ENCODE data around the gene DOCK11. TPM values are rescaled to one million over a fixed set of nuclear protein-coding genes. Genes with fewer than 3 reads are reported as not detected.

The DOCK11 gene
- total RNA-seq, 1 donor from 2014 or later, result 27.8 TPM

DNA sequence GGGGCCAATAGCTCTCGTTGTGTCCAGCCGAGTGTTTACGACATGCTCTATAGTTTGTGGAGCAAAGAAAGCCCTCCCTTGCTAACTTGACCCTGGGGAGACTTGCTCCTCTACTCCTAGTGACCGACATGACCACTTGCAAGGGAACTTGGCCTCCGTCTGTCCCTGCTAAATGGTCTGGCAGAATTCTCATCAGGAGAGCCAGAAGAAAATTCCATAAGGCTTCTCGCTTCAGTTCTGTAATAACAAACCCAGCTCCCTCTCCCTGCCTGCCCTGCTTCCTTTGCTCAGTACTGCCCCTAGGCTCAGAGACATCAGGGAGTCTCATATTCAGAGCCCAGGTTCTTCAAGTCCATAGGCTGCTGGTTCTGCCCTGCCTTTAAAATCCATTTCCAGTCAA, 13.0 kb downstream of the DOCK11 start:
- intact Hi-C loops (cut with micrococcal nuclease), result no loop called here
- Mint-ChIP-seq H3K36me3 (ENCODE audit: low read depth) (peaks cover 30% of the 10 kb centered on the region), H3K9me3 (no peaks in the 10 kb centered on the region), H3K27ac (no peak overlapping the region), H3K4me3 (no peak overlapping the region), H3K27me3 (no peaks in the 10 kb centered on the region), H3K4me1 (peaks cover 20% of the 10 kb centered on the region)
- no peak for DNase-seq

GRCh38 chrX:118510111-118510510, 14.5 kb downstream of the DOCK11 start:
- Mint-ChIP-seq H3K27me3 (no peaks in the 10 kb centered on the region), H3K36me3 (ENCODE audit: low read depth) (peaks cover 45% of the 10 kb centered on the region), H3K4me3 (no peak overlapping the region), H3K4me1 (peaks cover 15% of the 10 kb centered on the region), H3K27ac (no peak overlapping the region), H3K9me3 (peaks cover 4% of the 10 kb centered on the region)
- no peak for DNase-seq
- intact Hi-C loops (cut with micrococcal nuclease), result no loop called here

DNA sequence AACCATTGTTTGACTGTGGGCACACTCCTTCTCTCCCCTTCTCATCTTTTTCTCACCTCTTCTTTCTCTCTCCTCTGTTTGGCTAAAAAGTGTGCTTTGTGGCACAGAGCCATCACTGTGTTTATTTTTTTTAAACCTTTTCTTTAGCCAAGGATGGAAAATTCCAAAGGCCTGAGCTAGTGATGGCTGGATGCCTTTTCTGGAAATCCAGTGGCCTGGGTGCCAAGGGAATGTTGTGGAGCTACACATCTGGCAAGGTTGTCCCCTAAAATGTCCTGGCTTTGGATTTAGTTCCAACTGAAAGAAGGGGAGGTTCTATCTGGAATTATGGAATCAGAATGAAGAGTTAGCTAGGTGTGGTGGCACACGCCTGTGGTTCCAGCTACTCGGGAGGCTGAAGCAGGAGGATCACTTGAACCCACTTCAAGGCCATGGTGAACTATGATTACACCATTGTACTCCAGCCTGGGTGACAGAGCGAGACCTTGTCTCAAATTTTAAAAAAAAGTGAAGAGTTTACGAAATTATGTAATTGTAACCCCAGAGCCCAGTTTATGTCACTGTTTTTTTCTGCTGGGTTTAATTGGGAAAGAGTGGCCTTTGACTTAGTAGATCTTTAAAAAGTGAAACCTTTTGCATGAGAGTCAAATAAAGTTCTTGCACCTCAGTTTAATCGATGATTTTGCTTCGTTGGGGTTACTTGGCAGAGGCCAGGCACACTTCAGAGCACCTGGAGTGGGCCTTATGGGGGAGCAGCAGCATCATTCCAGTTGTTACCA, 17.7 kb downstream of the DOCK11 start:
- H3K9me3 Mint-ChIP-seq, result peaks cover 4% of the 10 kb centered on the region
- no peak for DNase-seq
- H3K4me1 Mint-ChIP-seq, result peaks cover 13% of the 10 kb centered on the region
- peaks cover 47% of the 10 kb centered on the region for H3K36me3 Mint-ChIP-seq (ENCODE audit: low read depth)
- intact Hi-C loops (cut with micrococcal nuclease), result no loop called here
- H3K27ac Mint-ChIP-seq, result no peak overlapping the region
- H3K27me3 Mint-ChIP-seq, result no peaks in the 10 kb centered on the region
- no peak overlapping the region for H3K4me3 Mint-ChIP-seq

DNA sequence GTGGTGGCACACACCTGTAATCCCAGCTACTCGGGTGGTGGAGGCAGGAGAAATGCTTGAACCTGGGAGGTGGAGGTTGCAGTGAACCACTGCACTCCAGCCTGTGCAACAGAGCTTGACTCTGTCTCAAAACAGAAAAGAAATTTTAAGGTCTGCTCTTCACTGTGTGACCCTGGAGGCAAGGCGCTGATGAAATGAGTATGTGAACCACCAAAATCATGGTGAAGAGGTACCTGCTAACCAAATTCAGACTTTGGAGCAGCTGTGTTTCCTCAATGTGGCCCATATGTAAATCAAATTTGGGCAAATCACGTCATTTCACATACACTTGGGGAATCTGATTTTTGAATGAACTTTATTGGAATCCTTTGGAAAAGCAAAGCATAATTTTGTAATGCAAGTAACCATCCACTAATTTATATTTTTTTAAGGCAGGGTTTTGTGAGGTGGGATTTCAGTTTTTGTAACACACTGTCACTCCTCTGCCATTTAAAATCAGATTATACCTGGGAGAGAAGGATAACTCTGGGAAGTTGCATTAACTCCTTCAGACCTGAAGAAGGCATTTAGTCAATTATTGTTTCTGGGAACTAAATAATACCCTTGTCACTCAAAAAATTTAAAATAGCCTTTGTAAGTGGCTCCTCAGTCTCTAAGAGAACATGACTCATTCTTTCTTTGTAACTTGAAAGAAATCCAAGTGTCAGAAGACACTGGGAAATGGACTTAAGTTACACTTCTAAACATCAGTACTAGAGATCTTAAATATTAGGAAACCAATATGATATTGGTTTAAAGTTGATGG, 24.0 kb downstream of the DOCK11 start:
- H3K27ac Mint-ChIP-seq, result no peak overlapping the region
- H3K4me3 Mint-ChIP-seq, result no peak overlapping the region
- intact Hi-C loops (cut with micrococcal nuclease), result no loop called here

GRCh38 chrX:118520216-118521206, 24.9 kb downstream of the DOCK11 start:
- no peak for DNase-seq
- Mint-ChIP-seq H3K4me1 (peaks cover 46% of the 10 kb centered on the region), H3K27ac (no peak overlapping the region), H3K4me3 (no peak overlapping the region), H3K27me3 (no peaks in the 10 kb centered on the region), H3K36me3 (ENCODE audit: low read depth) (peaks cover 15% of the 10 kb centered on the region), H3K9me3 (no peaks in the 10 kb centered on the region)
- intact Hi-C loops (cut with micrococcal nuclease), result no loop called here

More for the DNA sequence above, 24.0 kb downstream of the DOCK11 start:
- Mint-ChIP-seq H3K36me3 (ENCODE audit: low read depth) (peaks cover 20% of the 10 kb centered on the region), H3K9me3 (peaks cover under 1% of the 10 kb centered on the region), H3K27me3 (no peaks in the 10 kb centered on the region), H3K4me1 (peaks cover 43% of the 10 kb centered on the region)
- DNase-seq, result no peak

- H3K4me3 Mint-ChIP-seq, result no peak overlapping the region
Measured at GRCh38 chrX:118521435-118521834, 25.8 kb downstream of the DOCK11 start.

GRCh38 chrX:118522230-118522926, 26.8 kb downstream of the DOCK11 start:
- Mint-ChIP-seq H3K27ac (no peak overlapping the region), H3K27me3 (no peaks in the 10 kb centered on the region), H3K36me3 (ENCODE audit: low read depth) (peaks cover 13% of the 10 kb centered on the region), H3K9me3 (no peaks in the 10 kb centered on the region), H3K4me1 (peaks cover 56% of the 10 kb centered on the region), H3K4me3 (no peak overlapping the region)
- no peak for DNase-seq
- intact Hi-C loops (cut with micrococcal nuclease), result no loop called here

More at GRCh38 chrX:118521435-118521834, 25.8 kb downstream of the DOCK11 start:
- intact Hi-C loops (cut with micrococcal nuclease), result no loop called here
- no peaks in the 10 kb centered on the region for H3K9me3 Mint-ChIP-seq
- peaks cover 53% of the 10 kb centered on the region for H3K4me1 Mint-ChIP-seq
- H3K27me3 Mint-ChIP-seq, result no peaks in the 10 kb centered on the region
- no peak for DNase-seq
- no peak overlapping the region for H3K27ac Mint-ChIP-seq
- peaks cover 14% of the 10 kb centered on the region for H3K36me3 Mint-ChIP-seq (ENCODE audit: low read depth)

DNA sequence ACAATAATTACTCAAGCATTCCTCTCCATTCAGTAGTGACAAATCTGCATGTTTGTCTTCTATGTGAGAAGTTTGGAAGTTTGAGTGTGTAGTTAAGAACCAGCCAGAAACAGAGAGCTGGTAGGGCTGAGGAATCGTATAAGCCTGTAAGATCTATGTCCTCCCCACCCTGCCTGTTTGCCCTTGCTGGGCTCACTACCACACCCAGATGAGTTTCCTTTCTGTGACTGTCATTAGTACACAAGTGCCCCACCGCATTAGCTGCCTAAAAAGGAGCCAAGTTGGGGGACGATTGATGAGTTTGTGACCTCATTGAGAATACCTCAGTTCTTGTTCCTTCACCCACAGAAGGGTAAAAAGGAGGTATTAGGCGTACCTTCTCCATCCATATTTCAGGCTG, 28.3 kb downstream of the DOCK11 start:
- Mint-ChIP-seq H3K36me3 (ENCODE audit: low read depth) (peaks cover 13% of the 10 kb centered on the region), H3K27ac (peak overlapping the region; percentile 84), H3K9me3 (no peaks in the 10 kb centered on the region), H3K27me3 (no peaks in the 10 kb centered on the region), H3K4me1 (peaks cover 56% of the 10 kb centered on the region), H3K4me3 (peak overlapping the region; percentile 68)
- intact Hi-C loops (cut with micrococcal nuclease), result no loop called here
- peak; percentile 75 for DNase-seq

GRCh38 chrX:118524344-118524743, 28.7 kb downstream of the DOCK11 start:
- DNase-seq, result no peak
- peaks cover 59% of the 10 kb centered on the region for H3K4me1 Mint-ChIP-seq
- H3K9me3 Mint-ChIP-seq, result peaks cover under 1% of the 10 kb centered on the region
- intact Hi-C loops (cut with micrococcal nuclease), result no loop called here
- H3K27me3 Mint-ChIP-seq, result no peaks in the 10 kb centered on the region
- peak overlapping the region; percentile 65 for H3K27ac Mint-ChIP-seq
- H3K4me3 Mint-ChIP-seq, result peak overlapping the region; percentile 23
- peaks cover 13% of the 10 kb centered on the region for H3K36me3 Mint-ChIP-seq (ENCODE audit: low read depth)

DNA sequence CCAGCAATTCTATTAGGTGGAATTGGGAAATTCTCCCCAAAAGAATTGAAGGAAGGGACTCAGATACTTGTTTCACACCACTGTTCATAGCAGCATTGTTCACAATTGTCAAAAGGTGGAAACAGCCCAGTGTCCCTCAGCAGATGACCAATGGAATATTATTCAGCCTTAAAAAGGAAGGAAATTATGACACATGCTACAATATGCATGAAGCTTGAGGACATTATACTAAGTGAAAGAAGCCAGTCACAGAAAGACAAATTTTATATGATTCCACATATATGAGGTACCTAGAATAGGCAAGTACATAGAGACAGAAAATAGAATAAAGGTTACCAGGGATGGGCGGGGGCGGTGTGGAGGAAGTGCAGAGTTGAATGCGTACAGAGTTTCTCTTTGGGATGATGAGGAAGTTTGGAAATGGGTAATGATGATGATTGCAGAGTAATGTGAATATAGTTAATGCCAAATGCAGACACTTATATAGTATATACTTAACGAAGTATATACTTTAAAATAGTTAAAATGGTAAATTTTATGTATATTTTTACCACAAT, 29.6 kb downstream of the DOCK11 start:
- intact Hi-C loops (cut with micrococcal nuclease), result no loop called here
- H3K4me1 Mint-ChIP-seq, result peaks cover 62% of the 10 kb centered on the region
- H3K9me3 Mint-ChIP-seq, result peaks cover 3% of the 10 kb centered on the region
- no peak for DNase-seq
- H3K36me3 Mint-ChIP-seq (ENCODE audit: low read depth), result peaks cover 13% of the 10 kb centered on the region
- no peak overlapping the region for H3K4me3 Mint-ChIP-seq
- H3K27me3 Mint-ChIP-seq, result no peaks in the 10 kb centered on the region
- peak overlapping the region; percentile 54 for H3K27ac Mint-ChIP-seq

DNA sequence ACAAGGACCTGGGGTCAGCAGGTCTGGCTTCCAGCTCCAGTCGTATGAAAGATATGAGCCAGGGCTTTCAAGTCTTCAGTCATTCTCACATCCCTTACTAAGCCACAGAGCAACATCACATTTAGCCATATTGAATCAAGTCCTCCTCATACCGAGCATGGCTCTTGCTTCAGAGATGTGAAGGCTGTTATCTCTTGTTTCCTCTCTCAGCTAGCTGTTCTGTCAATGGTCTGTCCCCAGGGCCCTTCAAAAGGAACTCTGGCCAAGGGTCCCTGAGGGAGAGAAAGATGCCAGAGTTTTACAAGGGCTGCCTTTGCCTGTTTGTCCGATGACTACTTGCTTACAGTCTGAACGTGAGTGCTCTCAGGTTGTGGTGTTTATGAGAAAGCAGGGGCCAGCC, 30.5 kb downstream of the DOCK11 start:
- Mint-ChIP-seq H3K9me3 (peaks cover 3% of the 10 kb centered on the region), H3K4me1 (peaks cover 61% of the 10 kb centered on the region), H3K27me3 (no peaks in the 10 kb centered on the region), H3K36me3 (ENCODE audit: low read depth) (peaks cover 12% of the 10 kb centered on the region), H3K27ac (peak overlapping the region; percentile 74), H3K4me3 (no peak overlapping the region)
- intact Hi-C loops (cut with micrococcal nuclease), result no loop called here
- no peak for DNase-seq

DNA sequence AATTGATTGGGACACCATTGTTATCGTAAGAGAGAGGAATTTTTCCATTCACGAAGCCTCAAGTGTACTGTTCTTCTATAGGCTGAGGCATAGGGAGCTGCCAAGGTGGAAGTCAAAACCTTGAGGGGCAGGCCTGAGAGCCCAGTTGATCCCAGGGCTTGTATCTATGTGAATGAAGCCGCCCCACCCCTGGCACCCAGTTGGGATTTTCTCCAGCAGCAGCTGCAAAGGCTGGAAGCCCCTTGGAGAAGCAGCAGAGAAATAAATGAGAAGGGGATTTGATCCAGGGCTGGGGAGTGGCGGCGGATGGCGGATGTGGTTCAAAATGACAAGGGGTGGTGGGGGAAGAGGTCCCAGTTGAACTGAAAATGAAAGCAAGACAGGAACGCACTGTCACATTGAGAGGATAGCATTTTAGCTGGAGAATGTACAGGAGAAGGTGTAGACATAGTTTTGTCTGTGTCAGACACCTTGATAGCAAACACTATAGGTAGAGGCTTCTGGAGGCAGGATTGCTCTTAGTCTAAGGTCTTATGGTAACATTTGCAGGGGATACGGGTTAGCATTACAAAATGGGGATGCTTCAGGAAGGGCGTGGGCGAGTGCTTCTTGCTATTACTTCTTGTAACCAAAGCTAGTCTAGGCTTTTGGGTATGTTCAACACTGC, 32.6 kb downstream of the DOCK11 start:
- peak; percentile 87 for DNase-seq
- H3K27ac Mint-ChIP-seq, result peak overlapping the region; percentile 99
- H3K4me3 Mint-ChIP-seq, result peak overlapping the region; percentile 92
- intact Hi-C loops (cut with micrococcal nuclease), result loop anchor here (1.0 to 2.0 kb wide), 4 partner anchors 8 to 181 kb away; partner anchors contain the start of genes DOCK11 and WDR44
- peaks cover 14% of the 10 kb centered on the region for H3K36me3 Mint-ChIP-seq (ENCODE audit: low read depth)
- peaks cover 50% of the 10 kb centered on the region for H3K4me1 Mint-ChIP-seq
- H3K9me3 Mint-ChIP-seq, result peaks cover 3% of the 10 kb centered on the region
- no peaks in the 10 kb centered on the region for H3K27me3 Mint-ChIP-seq
